Left renal pelvis (tissue), 4 donors: ENCODE data around the gene MRGPRD. TPM values are rescaled to one million over a fixed set of nuclear protein-coding genes. Genes with fewer than 3 reads are reported as not detected.
"Not testable (repeated sequence)": the region's sequence is repeated elsewhere in the genome, so short reads cannot be mapped to it uniquely, and the experiment has no call there.

Source experiments
- DNase-seq, 4 donors: peaks; one replicate each; pipeline ENCODE4 v3.0.0-alpha.2; 2013; ENCODE audit warnings: low read depth in 4 of 4, low spot score in 3 of 4
- polyA plus RNA-seq, 4 donors: library from polyadenylated mRNA; unstranded; fragments of 120-200 nt; gene quantifications; one replicate each; pipeline ENCODE4 v1.2.1, GENCODE V29; 2013; ENCODE audit not compliant: insufficient read length in 4 of 4

MRGPRD gene
- polyA plus RNA-seq, 4 donors = not detected

- no peak for DNase-seq
These were observed 26.0 kb upstream of the MRGPRD start for GRCh38 chr11:69006816-69007215.

- DNase-seq = no peak
These were observed 25.0 kb upstream of the MRGPRD start for GRCh38 chr11:69005631-69006368.

- no peak for DNase-seq
These were observed 24.4 kb upstream of the MRGPRD start for GRCh38 chr11:69005183-69005630.

- DNase-seq = no peak
These were observed 23.8 kb upstream of the MRGPRD start for GRCh38 chr11:69004411-69005182.

- no peak for DNase-seq
These were observed 23.1 kb upstream of the MRGPRD start for GRCh38 chr11:69003866-69004367.

GRCh38 chr11:69003301-69003865 lies 22.6 kb upstream of the MRGPRD start:
- DNase-seq = no peak

- no peak for DNase-seq
These were observed 21.9 kb upstream of the MRGPRD start for GRCh38 chr11:69002570-69003231.

- DNase-seq = no peak
These were observed 21.4 kb upstream of the MRGPRD start for GRCh38 chr11:69002110-69002569.

GRCh38 chr11:69001243-69002081 lies 20.7 kb upstream of the MRGPRD start:
- no peak for DNase-seq

GRCh38 chr11:69000831-69001242 lies 20.1 kb upstream of the MRGPRD start:
- DNase-seq = no peak

- no peak for DNase-seq
These were observed 19.6 kb upstream of the MRGPRD start for GRCh38 chr11:69000391-69000790.

- DNase-seq = not testable (repeated sequence)
These were observed 19.1 kb upstream of the MRGPRD start for GRCh38 chr11:68999748-69000355.

- no peak for DNase-seq
These were observed 18.4 kb upstream of the MRGPRD start for GRCh38 chr11:68999093-68999747.

- no peak for DNase-seq
These were observed 17.7 kb upstream of the MRGPRD start for GRCh38 chr11:68998390-68998911.

GRCh38 chr11:68997995-68998348 lies 17.2 kb upstream of the MRGPRD start:
- no peak for DNase-seq

GRCh38 chr11:68997124-68997994 lies 16.6 kb upstream of the MRGPRD start:
- no peak for DNase-seq

GRCh38 chr11:68996376-68997123 lies 15.8 kb upstream of the MRGPRD start:
- DNase-seq = no peak
